Esophagus squamous epithelium (tissue), 4 donors: ENCODE results near the gene SMAD5.

Experiments used
- POLR2A ChIP-seq, 4 donors: fragments of 450-650 bp; IDR thresholded peaks; one replicate each; pipeline ENCODE4 v1.6.1; 2017; ENCODE audit warnings: antibody characterized with exemption in 4 of 4, mild to moderate bottlenecking in 4 of 4, moderate library complexity in 3 of 4
- TF ChIP-seq, protein P1 (sequence below), 6 experiments: fragments of 450-650 bp in 4 of 6; fragments of 200-600 bp in 2 of 6; sonication (generic) in 2 of 6; IDR thresholded peaks; one replicate each; pipeline ENCODE4 v1.5.1; 2016 to 2019; ENCODE audit warnings: antibody characterized with exemption in 6 of 6, mild to moderate bottlenecking in 4 of 6, moderate library complexity in 4 of 6

DNA sequence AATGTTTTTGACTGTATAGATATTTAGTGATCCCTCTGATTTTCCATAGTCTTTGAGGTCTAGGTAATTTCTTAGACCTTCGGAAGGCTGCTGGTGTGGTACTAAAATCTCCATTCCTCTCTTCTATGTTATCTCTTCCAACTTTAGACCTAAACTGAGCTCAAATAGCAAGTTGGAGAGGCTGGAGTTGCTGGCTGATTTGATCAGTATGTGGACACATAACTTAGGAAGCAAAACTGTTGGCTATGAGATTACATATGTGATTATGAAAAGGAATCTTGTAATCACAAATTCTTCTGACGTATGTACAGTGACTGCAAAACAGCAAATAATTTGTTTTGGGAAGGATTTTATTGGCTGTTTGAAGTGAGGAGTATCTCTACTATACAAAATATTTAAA, 2.1 kb upstream of the SMAD5 start:
- TF ChIP-seq, protein P1, sequence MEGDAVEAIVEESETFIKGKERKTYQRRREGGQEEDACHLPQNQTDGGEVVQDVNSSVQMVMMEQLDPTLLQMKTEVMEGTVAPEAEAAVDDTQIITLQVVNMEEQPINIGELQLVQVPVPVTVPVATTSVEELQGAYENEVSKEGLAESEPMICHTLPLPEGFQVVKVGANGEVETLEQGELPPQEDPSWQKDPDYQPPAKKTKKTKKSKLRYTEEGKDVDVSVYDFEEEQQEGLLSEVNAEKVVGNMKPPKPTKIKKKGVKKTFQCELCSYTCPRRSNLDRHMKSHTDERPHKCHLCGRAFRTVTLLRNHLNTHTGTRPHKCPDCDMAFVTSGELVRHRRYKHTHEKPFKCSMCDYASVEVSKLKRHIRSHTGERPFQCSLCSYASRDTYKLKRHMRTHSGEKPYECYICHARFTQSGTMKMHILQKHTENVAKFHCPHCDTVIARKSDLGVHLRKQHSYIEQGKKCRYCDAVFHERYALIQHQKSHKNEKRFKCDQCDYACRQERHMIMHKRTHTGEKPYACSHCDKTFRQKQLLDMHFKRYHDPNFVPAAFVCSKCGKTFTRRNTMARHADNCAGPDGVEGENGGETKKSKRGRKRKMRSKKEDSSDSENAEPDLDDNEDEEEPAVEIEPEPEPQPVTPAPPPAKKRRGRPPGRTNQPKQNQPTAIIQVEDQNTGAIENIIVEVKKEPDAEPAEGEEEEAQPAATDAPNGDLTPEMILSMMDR (IDR thresholded peaks at IDR 0.05): no peak
- TF ChIP-seq POLR2A (IDR thresholded peaks at IDR 0.05): no peak
